Activated CD4-positive, alpha-beta T cell treated with anti-CD3 and anti-CD28 coated beads, Interleukin-2, amount 10 ng/mL, durations not matched to agents 24 days and 14 days (primary cell): ENCODE measurements around the gene DR1. TPM values are rescaled to one million over a fixed set of nuclear protein-coding genes. Genes with fewer than 3 reads are reported as not detected.
A peak's percentile ranks its signal among the peaks of the same experiment; 100 is the strongest.

Source experiments
- DNase-seq: peaks from one replicate; pipeline ENCODE4 v3.0.0; 2022
- H3K27ac Mint-ChIP-seq: one replicate; pipeline ENCODE4 v1.8.0; 2022; ENCODE audit warnings: mild to moderate bottlenecking, mixed read lengths
- H3K27me3 Mint-ChIP-seq: one replicate; pipeline ENCODE4 v1.8.0; 2022; ENCODE audit warnings: mixed read lengths
- H3K36me3 Mint-ChIP-seq: one replicate; pipeline ENCODE4 v1.8.0; 2022; ENCODE audit warnings: low read depth, mild to moderate bottlenecking, mixed read lengths
- H3K4me1 Mint-ChIP-seq: one replicate; pipeline ENCODE4 v1.8.0; 2021; ENCODE audit warnings: mixed read lengths
- H3K4me3 Mint-ChIP-seq: one replicate; pipeline ENCODE4 v1.8.0; 2022; ENCODE audit warnings: mild to moderate bottlenecking, moderate library complexity, mixed read lengths
- H3K9me3 Mint-ChIP-seq: one replicate; pipeline ENCODE4 v1.8.0; 2021; ENCODE audit warnings: mixed read lengths
- intact Hi-C: fragments of 100-400 bp; cut with micrococcal nuclease; formaldehyde crosslinking; loops from one replicate; pipeline ENCODE4 v1.15.1; 2023
- total RNA-seq: library from RNA; stranded (reverse); gene quantifications from 2 replicates; pipeline ENCODE4 v1.2.3, GENCODE V29; 2022

DR1 gene
- total RNA-seq, 1 donor from 2014 or later, result 100 TPM

- Mint-ChIP-seq H3K36me3 (no peaks in the 10 kb centered on the region), H3K27ac (no peak overlapping the region), H3K4me1 (no peaks in the 10 kb centered on the region), H3K27me3 (no peaks in the 10 kb centered on the region), H3K4me3 (no peak overlapping the region), H3K9me3 (no peaks in the 10 kb centered on the region)
- DNase-seq, result no peak
- intact Hi-C loops, result no loop called here
These were observed 16.6 kb upstream of the DR1 start for GRCh38 chr1:93328809-93329760.

GRCh38 chr1:93330196-93330595, 15.5 kb upstream of the DR1 start:
- Mint-ChIP-seq H3K27ac (no peak overlapping the region), H3K36me3 (no peaks in the 10 kb centered on the region), H3K4me1 (no peaks in the 10 kb centered on the region), H3K27me3 (no peaks in the 10 kb centered on the region), H3K9me3 (no peaks in the 10 kb centered on the region), H3K4me3 (no peak overlapping the region)
- DNase-seq, result no peak
- intact Hi-C loops, result no loop called here

- no peaks in the 10 kb centered on the region for H3K9me3 Mint-ChIP-seq
- DNase-seq, result no peak
- no peaks in the 10 kb centered on the region for H3K4me1 Mint-ChIP-seq
- H3K36me3 Mint-ChIP-seq, result no peaks in the 10 kb centered on the region
- H3K4me3 Mint-ChIP-seq, result no peak overlapping the region
- intact Hi-C loops, result no loop called here
- H3K27me3 Mint-ChIP-seq, result no peaks in the 10 kb centered on the region
- H3K27ac Mint-ChIP-seq, result no peak overlapping the region
These were observed 15.1 kb upstream of the DR1 start for GRCh38 chr1:93330617-93331016.

GRCh38 chr1:93331412-93331811, 14.3 kb upstream of the DR1 start:
- H3K27ac Mint-ChIP-seq, result no peak overlapping the region
- H3K9me3 Mint-ChIP-seq, result no peaks in the 10 kb centered on the region
- no peak for DNase-seq
- H3K4me1 Mint-ChIP-seq, result peaks cover 4% of the 10 kb centered on the region
- H3K27me3 Mint-ChIP-seq, result no peaks in the 10 kb centered on the region
- no peak overlapping the region for H3K4me3 Mint-ChIP-seq
- intact Hi-C loops, result no loop called here
- H3K36me3 Mint-ChIP-seq, result peaks cover under 1% of the 10 kb centered on the region

- no peak for DNase-seq
- H3K27me3 Mint-ChIP-seq, result no peaks in the 10 kb centered on the region
- H3K9me3 Mint-ChIP-seq, result no peaks in the 10 kb centered on the region
- intact Hi-C loops, result no loop called here
- H3K4me1 Mint-ChIP-seq, result peaks cover 11% of the 10 kb centered on the region
- H3K27ac Mint-ChIP-seq, result no peak overlapping the region
- H3K4me3 Mint-ChIP-seq, result no peak overlapping the region
- peaks cover 8% of the 10 kb centered on the region for H3K36me3 Mint-ChIP-seq
These were observed 13.3 kb upstream of the DR1 start for GRCh38 chr1:93332368-93332767.

- Mint-ChIP-seq H3K4me1 (peaks cover 11% of the 10 kb centered on the region), H3K9me3 (no peaks in the 10 kb centered on the region), H3K36me3 (peaks cover 23% of the 10 kb centered on the region), H3K4me3 (no peak overlapping the region), H3K27me3 (no peaks in the 10 kb centered on the region), H3K27ac (no peak overlapping the region)
- DNase-seq, result no peak
- intact Hi-C loops, result no loop called here
These were observed 7.1 kb upstream of the DR1 start for GRCh38 chr1:93338387-93339146.

GRCh38 chr1:93339171-93339697, 6.5 kb upstream of the DR1 start:
- no peak overlapping the region for H3K4me3 Mint-ChIP-seq
- H3K4me1 Mint-ChIP-seq, result peaks cover 11% of the 10 kb centered on the region
- no peak overlapping the region for H3K27ac Mint-ChIP-seq
- H3K36me3 Mint-ChIP-seq, result peaks cover 23% of the 10 kb centered on the region
- DNase-seq, result no peak
- H3K27me3 Mint-ChIP-seq, result no peaks in the 10 kb centered on the region
- H3K9me3 Mint-ChIP-seq, result no peaks in the 10 kb centered on the region
- intact Hi-C loops, result no loop called here

- no peaks in the 10 kb centered on the region for H3K27me3 Mint-ChIP-seq
These were observed 5.6 kb upstream of the DR1 start for GRCh38 chr1:93340090-93340489.

GRCh38 chr1:93344484-93344883, 1.2 kb upstream of the DR1 start:
- no peak for DNase-seq
- peaks cover 12% of the 10 kb centered on the region for H3K4me1 Mint-ChIP-seq
- no peak overlapping the region for H3K27ac Mint-ChIP-seq
- intact Hi-C loops, result loop anchor here (2.0 to 10.0 kb wide), 3 partner anchors 164 to 530 kb away; partner anchors contain the start of genes CCDC18, DNTTIP2 and TMED5
- peaks cover 24% of the 10 kb centered on the region for H3K36me3 Mint-ChIP-seq
- no peaks in the 10 kb centered on the region for H3K27me3 Mint-ChIP-seq
- H3K9me3 Mint-ChIP-seq, result no peaks in the 10 kb centered on the region
- peak overlapping the region; percentile 17 for H3K4me3 Mint-ChIP-seq

More at GRCh38 chr1:93340090-93340489, 5.6 kb upstream of the DR1 start:
- no peak overlapping the region for H3K4me3 Mint-ChIP-seq
- peaks cover 14% of the 10 kb centered on the region for H3K4me1 Mint-ChIP-seq
- H3K36me3 Mint-ChIP-seq, result peaks cover 24% of the 10 kb centered on the region
- H3K9me3 Mint-ChIP-seq, result no peaks in the 10 kb centered on the region
- H3K27ac Mint-ChIP-seq, result no peak overlapping the region
- no peak for DNase-seq
- intact Hi-C loops, result loop anchor here (10.0 kb wide), 2 partner anchors 295 to 535 kb away; partner anchors contain the start of gene DNTTIP2

- peaks cover 15% of the 10 kb centered on the region for H3K4me1 Mint-ChIP-seq
- H3K4me3 Mint-ChIP-seq, result peak overlapping the region; percentile 99
- no peaks in the 10 kb centered on the region for H3K27me3 Mint-ChIP-seq
- H3K9me3 Mint-ChIP-seq, result no peaks in the 10 kb centered on the region
- peak overlapping the region; percentile 99 for H3K27ac Mint-ChIP-seq
- no peak for DNase-seq
- intact Hi-C loops, result loop anchor here (2.0 to 10.0 kb wide), 8 partner anchors 164 to 530 kb away; partner anchors contain the start of genes CCDC18, DIPK1A, DNTTIP2 and RPL5
- peaks cover 28% of the 10 kb centered on the region for H3K36me3 Mint-ChIP-seq
These were observed 648 bp upstream of the DR1 start for GRCh38 chr1:93344886-93345632.

GRCh38 chr1:93346421-93346993, 800 bp downstream of the DR1 start:
- no peaks in the 10 kb centered on the region for H3K27me3 Mint-ChIP-seq
- no peaks in the 10 kb centered on the region for H3K9me3 Mint-ChIP-seq
- peaks cover 21% of the 10 kb centered on the region for H3K4me1 Mint-ChIP-seq
- peak; percentile 82 for DNase-seq
- peak overlapping the region; percentile 99 for H3K4me3 Mint-ChIP-seq
- peaks cover 34% of the 10 kb centered on the region for H3K36me3 Mint-ChIP-seq
- H3K27ac Mint-ChIP-seq, result peak overlapping the region; percentile 99
- intact Hi-C loops, result loop anchor here (2.0 to 10.0 kb wide), 8 partner anchors 42 to 528 kb away; partner anchors contain the start of genes DIPK1A, DNTTIP2 and RPL5

- Mint-ChIP-seq H3K36me3 (peaks cover 37% of the 10 kb centered on the region), H3K4me1 (peaks cover 25% of the 10 kb centered on the region), H3K4me3 (peak overlapping the region; percentile 99), H3K27ac (peak overlapping the region; percentile 99), H3K9me3 (no peaks in the 10 kb centered on the region), H3K27me3 (no peaks in the 10 kb centered on the region)
- no peak for DNase-seq
- intact Hi-C loops, result loop anchor here (2.0 to 10.0 kb wide), 8 partner anchors 43 to 527 kb away; partner anchors contain the start of genes DIPK1A, DNTTIP2 and RPL5
These were observed 1.7 kb downstream of the DR1 start for GRCh38 chr1:93347334-93347899.
